ENCODE results near the gene PWWP2B.

- TF ChIP-seq CTCF (conservative IDR thresholded peaks at IDR 0.05) (no peak), ZFX (IDR thresholded peaks at IDR 0.05) (no peak)
These were observed 47.2 kb downstream of the PWWP2B start for GRCh38 chr10:132443983-132444876.
